GM18909 (cell line): ENCODE results near the gene RICTOR.
"Not testable (repeated sequence)": the region's sequence is repeated elsewhere in the genome, so short reads cannot be mapped to it uniquely, and the experiment has no call there.

Source experiments
- ATAC-seq: cut with Tn5 transposase; IDR thresholded peaks from one replicate; pipeline ENCODE4 v1.9.1; 2021; ENCODE audit warnings: mild to moderate bottlenecking; ENCODE audit not compliant: unreplicated experiment, poor library complexity

The RICTOR gene

DNA sequence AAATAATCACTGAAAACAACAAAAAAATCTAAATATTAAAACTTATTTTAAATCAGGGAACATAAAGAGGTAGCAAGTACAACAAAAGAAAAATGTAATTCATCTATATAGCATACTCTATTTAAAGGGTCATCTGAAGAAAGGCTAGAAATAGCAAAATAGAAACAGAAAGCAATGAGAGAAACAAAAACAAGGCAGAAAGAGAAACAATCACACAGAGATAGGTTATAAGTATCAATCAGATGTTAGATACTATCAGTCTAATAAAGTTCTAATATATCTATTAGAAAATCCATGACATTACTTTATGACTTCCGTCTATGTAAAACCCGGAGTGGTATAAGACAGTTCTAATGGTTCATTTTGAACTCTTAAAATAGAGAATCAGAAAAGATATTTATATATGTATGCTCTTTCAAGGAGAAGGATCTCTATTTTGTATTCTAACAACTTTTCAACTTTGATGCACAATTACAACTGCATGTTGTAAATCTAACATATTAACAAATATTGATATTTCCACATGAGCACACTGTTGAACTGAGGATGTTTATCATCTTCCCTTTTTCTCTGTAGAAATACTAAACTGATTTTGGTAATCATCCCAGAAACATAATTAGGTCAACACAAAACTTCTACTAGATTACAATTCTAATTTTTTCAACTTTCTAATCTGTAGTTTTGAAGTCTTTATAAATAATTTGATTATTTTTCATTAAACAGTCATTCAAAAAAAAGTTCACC is 15.8 kb downstream of the RICTOR start:
- peak; percentile 84 for ATAC-seq

DNA sequence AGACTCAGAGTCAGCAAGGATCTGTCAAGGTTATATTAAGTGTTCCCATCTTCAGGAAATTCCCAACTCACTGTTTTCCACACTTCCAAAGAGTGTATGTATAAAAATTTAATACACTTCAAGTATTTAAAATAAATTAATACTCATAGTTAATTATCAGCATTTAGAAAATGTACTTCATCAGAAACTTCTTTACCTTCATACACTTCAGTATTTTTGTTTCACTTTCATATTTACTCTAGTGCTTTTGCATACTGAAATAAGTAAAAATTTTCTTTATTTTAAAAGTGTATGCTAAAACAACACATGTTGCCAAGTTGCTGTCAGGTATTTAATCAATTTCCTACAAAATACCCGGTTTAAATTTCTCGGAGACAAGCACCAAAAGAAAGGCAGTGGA is 16.5 kb downstream of the RICTOR start:
- ATAC-seq, result peak; percentile 61

DNA sequence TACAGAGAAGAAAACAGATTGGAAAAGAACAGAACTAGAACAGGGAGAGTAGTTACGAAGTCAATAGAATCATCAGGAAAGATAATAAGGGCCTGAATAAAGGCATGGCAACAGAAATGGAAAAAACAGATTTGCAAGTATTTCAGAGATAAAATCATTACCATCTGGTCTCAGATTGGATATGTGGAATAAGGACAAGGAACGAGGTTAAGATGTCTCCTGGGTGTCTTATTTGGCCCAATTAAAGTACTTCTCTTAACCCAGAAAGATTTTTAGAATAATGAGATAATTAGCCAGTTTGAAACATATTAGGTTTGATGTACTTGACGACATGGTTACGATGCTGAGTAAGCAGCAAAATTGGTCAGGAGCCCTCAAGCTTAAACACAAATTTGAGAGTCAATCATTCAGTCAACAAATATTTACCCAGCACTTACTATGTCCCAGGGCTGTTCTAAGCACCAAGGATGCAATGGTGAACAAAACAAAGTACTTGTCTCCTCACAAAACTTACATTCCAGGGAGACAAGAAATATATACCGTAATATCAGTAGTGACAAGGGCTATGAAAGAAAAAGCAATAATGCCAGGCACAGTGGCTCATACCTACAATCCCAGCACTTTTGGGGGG is 18.3 kb downstream of the RICTOR start:
- no peak for ATAC-seq

DNA sequence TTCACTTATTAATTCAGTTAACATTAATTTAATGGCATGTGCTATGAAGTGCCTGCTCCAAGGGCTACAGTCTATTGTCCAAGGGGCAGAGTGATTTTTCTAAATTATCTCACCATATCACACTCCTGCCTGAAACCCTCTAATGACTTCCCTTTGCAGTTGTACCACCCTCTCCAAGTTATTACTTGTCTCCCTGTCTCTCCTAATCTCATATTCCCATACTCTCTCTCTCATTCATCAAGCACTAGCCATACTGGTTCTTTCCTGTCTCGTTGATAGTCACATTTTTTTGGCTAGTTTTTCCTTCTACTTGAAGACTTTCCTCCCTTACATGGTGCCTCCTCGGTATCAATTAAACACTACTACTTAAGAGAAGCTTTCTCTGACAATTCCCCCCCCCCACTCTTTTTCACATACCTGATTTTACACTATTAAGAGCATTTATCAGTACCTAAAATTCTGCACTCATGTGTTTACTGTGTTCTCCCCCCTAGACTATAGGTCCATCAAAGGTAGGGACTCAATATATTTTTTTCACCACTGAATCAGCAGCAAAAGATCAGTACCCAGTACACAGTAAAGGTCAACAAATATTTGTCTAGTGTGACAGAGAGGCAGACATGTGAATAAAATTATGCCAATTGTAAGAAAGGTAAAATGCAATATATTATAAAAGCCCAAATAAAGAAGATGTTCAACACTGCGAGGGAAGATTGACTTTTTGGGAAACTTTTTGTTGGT is 19.0 kb downstream of the RICTOR start:
- ATAC-seq, result no peak

DNA sequence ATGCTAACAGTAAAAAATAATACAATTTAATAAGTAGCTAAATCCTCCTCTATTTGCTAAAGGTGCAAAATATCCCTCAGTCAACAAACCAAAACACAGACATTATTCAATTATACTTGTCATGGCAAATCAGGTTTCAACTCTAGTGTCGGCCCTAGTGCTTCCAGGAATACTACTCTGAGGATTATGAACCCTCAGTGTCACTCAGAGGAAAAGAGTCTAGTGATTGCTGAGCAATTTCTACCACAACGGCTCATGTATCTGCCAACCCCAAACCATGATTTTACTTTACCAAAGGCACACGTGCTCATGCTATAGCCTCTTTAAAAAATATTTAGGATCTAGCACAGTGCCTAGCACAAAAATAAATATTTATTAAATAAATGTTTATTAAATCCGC is 21.0 kb downstream of the RICTOR start:
- no peak for ATAC-seq

DNA sequence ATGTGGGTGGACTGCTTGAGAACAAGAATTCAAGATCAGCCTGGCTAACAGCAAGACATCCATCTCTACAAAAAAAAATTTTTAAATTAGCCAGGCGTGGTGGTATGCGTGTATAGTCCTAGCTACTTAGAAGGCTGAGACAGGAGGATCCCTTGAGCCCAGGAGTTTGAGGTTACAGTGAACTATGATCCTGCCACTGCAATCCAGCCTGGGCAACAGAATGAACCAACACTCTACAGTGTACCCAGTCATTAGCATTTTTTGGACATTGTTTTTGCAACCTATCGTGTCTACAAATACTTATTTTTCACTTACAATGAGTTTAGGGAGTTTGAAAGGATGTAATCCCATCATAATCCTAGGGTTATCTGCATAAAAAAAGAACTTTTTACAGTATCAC is 22.1 kb downstream of the RICTOR start:
- no peak for ATAC-seq

DNA sequence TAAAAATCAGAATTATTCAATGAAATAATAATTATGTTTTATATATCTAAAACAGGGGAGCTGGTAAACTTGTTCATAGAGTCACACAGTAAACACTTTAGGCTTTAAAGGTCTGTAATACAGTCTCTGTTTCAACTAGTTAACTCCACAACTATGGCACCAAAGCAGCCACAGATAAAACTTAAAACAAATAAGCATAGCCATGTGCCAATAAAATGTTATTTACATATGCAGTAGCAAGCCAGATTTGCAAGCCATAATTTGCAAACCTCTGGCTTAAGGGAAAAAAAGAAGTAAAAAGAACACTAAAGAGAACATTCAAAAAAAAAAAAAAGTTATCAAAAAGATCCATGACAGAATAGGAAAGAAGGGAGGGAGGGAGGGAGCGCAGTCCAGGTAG is 24.9 kb downstream of the RICTOR start:
- ATAC-seq, result no peak

DNA sequence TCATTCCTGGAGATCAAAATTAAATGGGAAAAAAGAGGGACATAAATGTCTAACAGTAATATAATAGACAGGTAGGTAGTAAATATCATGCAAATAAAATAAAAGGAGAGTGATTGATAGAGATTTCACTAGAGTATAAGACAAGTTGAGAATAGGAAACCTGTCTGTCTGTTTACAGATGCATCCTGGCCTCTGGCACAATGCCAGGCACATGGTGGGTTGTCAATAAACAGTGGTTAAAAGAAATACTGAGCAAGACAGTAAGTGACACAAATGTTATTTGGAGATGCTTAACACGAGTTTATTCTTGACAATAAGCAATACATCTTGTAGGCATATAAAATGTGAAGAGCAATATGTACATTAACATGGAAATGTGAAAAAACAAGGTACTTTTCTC is 33.3 kb downstream of the RICTOR start:
- no peak for ATAC-seq

DNA sequence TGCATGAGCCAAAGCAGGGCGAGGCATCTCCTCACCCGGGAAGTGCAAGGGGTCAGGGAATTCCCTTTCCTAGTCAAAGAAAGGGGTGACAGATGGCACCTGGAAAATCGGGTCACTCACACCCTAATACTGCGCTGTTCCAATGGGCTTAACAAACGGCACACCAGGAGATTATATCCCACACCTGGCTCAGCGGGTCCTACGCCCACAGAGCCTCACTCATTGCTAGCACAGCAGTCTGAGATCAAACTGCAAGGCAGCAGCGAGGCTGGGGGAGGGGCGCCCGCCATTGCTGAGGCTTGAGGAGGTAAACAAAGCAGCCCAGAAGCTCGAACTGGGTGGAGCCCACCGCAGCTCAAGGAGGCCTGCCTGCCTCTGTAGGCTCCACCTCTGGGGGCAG is 39.7 kb downstream of the RICTOR start:
- not testable (repeated sequence) for ATAC-seq

DNA sequence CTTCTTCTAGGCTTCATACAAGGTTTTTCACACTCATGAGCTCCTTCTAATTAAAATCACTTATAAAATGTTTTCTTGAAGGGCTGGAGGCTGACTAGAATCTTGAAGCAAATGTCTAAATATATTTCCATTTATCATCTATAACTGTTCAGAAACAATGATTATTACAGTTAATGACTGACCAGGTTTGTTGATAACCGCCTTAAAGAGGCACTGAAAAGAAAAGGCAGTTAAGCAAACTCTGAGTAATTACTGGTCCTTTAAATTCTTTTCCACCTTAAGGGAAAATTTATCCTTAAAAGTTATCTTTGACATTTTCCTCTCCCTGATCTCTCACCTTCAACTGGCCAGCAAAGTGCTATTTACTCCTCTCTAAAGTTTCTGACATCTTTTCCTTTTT is 43.2 kb downstream of the RICTOR start:
- ATAC-seq, result no peak

DNA sequence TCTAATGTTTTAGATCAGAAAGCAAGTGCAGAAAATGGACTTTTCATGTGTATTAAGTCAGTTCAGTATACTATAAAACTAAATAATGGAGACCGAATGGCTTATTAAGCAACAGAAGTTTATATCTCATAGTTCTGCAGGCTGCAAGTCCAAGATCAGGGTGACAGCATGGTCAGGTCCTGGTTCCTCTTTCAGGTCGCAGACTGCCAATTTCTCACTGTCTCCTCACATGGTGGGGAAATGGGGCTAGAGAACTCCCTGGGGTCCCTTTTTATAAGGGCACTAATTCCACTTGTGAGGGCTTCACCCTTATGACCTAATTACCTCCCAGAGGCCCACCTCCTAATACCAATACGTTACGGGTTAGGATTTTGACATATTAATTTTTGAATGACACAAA is 48.7 kb downstream of the RICTOR start:
- ATAC-seq, result no peak

DNA sequence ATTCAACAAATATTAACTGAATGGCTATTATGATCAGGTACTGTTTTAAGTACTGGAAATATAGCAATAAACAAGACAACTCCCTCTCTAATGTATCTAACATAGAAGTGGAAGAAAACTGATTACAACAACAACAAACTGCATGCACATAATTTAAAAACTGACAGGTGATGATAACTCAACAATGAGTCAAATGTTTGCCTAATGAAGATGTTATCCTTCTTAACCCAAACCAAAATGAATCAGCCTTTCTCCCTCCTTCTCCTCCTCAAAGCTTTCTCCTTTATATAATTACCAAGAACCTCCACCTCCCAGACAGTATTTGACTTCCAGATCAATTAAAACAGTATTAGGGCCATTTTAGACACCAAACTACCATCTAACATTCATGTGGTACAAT is 49.3 kb downstream of the RICTOR start:
- ATAC-seq, result no peak

DNA sequence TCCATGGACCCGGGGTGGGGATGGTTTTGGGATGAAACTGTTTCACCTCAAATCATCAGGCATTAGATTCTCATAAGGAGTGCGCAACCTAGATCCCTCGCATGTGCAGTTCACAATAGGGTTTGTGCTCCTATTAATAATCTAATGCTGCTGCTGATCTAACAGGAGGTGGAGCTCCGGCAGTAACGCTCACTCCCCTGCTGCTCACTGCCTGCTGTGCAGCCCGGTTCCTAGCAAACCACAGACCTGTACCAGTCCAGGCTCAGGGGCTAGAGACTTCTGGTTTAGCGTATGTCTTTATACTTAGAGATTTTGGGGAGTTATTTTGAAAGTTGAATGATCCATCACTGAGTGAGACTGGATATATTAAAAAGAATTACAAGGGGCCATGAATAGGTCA is 50.2 kb downstream of the RICTOR start:
- ATAC-seq, result no peak

DNA sequence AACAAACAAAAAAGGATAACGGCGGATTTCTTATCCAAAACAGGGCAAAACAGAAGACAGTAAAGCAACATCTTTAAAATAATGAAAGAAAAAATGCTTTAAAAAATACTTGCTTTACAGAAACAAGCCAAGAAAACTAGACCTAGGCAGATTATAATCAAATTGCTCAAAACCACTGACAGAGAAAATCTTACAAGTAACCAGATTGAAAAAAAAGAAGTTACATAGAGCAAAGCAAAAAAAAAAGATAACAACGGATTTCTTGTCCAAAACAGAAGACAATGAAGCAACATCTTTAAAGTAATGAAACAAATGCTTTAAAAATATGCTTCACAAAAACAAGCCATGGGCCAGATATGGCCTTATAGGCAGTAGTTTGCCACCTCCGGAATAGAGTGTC is 51.1 kb downstream of the RICTOR start:
- ATAC-seq, result no peak

DNA sequence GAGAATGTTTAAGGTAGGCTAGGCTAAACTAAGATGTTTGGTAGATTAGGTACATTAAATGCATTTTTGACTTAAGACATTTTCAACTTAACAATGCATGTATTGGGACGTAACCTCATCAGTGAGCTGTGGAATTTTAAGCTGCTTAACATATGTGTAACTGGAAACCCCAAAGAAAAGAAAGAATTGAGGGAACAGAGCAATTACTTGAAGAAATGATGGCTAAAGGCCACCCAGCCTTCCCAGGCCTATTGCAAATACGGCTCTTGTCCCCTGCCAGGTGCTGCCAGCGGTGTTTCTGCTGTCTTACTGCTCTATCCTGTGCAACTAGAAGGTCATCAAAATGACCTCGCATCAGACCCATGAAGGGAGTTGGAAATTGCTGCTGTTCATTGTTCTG is 52.0 kb downstream of the RICTOR start:
- no peak for ATAC-seq

DNA sequence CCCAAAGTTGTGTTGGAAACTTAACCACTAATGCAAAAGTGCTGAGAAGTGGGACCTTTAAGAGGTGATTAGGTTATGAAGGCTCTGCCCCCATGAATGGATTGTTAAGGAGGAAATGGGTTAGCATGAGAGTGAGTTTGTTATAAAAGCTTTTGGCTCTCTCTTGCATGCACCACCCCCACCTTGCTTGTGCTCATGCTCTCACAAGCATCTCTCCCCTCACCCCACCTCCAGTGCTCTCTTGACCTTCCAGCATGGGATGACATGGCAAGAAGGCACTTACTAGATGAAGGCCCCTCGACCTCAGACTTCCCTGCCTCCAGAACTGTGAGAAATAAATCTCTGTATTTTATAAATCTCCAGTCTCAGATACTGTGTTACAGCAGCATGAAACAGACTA is 52.8 kb downstream of the RICTOR start:
- ATAC-seq, result no peak

DNA sequence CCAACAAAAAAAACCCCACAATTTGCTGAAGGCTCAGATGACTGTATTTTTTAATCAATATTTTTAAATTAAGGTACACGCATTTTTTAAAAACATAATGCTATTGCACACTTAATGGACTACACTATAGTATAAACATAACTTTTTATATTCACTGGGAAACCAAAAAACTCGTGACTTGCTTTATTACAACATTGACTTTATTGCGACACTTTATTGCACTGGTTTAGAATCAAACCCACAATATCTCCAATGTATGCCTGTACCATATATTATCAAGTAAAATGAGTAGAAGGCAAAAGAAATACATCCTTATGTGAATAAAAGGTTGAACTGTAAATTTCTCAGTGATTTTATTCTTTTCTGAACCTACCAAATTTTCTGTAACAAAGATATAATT is 53.7 kb downstream of the RICTOR start:
- no peak for ATAC-seq

DNA sequence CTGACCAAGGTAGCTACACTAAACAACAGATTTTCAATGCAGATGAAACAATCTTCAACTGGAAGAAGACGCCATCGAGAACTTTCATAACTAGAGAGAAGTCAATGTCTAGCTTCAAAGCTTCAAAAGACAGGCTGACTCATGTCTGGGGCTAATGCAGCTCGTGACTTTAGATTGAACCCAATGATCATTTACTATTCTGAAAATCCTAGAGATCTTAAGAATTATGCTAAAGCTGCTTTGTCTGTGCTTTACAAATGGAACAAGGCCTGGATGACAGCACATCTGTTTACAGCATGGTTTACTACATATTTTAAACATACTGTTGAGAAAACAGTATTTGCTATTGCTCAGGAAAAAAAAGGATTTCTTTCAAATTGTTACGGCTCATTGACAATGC is 54.9 kb downstream of the RICTOR start:
- ATAC-seq, result no peak

DNA sequence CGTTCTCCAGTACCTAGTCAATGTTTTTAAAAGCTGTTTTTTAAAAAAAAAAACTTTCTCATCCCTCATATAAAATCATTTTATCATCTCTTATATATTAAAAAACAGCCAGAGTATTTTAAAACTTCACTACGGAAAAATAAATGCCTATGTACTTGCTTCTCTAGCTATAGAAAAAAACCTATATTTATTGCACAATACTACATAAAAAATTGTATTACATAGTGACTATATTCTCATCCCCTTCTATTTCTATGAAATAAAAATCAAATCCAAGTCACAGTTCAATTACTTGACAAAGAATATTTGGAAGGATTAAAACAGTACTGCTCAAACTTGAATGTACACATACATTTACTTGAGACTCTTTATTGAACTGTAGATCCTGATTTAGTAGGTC is 56.7 kb downstream of the RICTOR start:
- no peak for ATAC-seq

DNA sequence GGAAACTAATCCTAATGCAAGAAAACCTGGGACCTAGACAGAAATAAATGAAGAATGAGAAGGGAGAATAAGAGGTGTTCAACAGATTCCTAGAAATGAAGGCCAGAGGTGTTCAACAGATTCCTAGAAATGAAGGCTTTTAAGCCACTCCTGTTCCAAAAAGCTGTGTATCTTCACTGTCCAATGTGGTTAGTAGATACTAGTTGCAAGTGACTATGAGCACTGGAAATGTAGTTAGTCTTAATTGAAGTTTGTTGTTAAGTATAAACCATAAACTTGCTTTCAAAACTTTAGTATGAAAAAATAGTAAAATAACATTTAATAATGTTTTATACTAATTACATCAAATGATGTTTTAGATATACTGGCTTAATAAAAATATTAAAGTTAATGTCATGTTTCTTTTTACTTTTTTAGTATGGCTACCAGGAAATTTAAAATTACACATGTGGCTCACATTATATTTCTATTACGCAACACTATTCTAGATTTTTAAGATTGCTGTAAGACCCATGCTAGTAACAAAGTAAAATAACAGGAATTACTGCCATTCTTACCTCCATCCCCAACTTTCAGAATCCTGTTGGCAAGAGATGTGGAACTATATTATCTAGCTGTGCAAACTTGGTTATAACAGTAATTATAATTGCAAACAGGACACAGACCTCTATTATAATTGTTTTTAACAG is 57.5 kb downstream of the RICTOR start:
- no peak for ATAC-seq
